Adipocyte (in vitro differentiated cells): ENCODE data around the gene FBLN5.

Experiments used
- DNase-seq: peaks from one replicate; pipeline ENCODE4 v3.0.0-alpha.2; 2015; ENCODE audit warnings: low read depth
- H3K27me3 ChIP-seq: replicated peaks from 2 replicates; pipeline ENCODE4 v1.7.0; 2013; ENCODE audit warnings: mild to moderate bottlenecking, low read length, moderate library complexity; ENCODE audit not compliant: control insufficient read depth, insufficient read depth
- H3K36me3 ChIP-seq: 2 replicates; pipeline ENCODE4 v1.7.0; 2013; ENCODE audit warnings: low read length, mild to moderate bottlenecking, moderate library complexity; ENCODE audit not compliant: control insufficient read depth, insufficient read depth, severe bottlenecking
- H3K4me1 ChIP-seq: 2 replicates; pipeline ENCODE4 v1.7.0; 2013; ENCODE audit warnings: mild to moderate bottlenecking, low read length, moderate library complexity; ENCODE audit not compliant: control insufficient read depth, insufficient read depth
- H3K4me3 ChIP-seq: 2 replicates; pipeline ENCODE4 v1.7.0; 2013; ENCODE audit warnings: mild to moderate bottlenecking, low read length, moderate library complexity
- H3K9ac ChIP-seq: 2 replicates; pipeline ENCODE4 v1.7.0; 2013; ENCODE audit warnings: mild to moderate bottlenecking, low read length, moderate library complexity
- H3K9me3 ChIP-seq: 2 replicates; pipeline ENCODE4 v1.7.0; 2013; ENCODE audit warnings: mild to moderate bottlenecking, low read length, moderate library complexity; ENCODE audit not compliant: control insufficient read depth

FBLN5 gene

GRCh38 chr14:91925001-91925726 lies 22.3 kb downstream of the FBLN5 start:
- peaks cover 24% of the 10 kb centered on the region for H3K36me3 ChIP-seq
- H3K27me3 ChIP-seq = no peaks in the 10 kb centered on the region
- no peak overlapping the region for H3K9ac ChIP-seq
- DNase-seq = no peak
- no peaks in the 10 kb centered on the region for H3K9me3 ChIP-seq
- H3K4me1 ChIP-seq = peaks cover 72% of the 10 kb centered on the region
- H3K4me3 ChIP-seq = no peak overlapping the region

- Histone ChIP-seq H3K27me3 (no peaks in the 10 kb centered on the region), H3K9me3 (no peaks in the 10 kb centered on the region), H3K9ac (no peak overlapping the region), H3K4me1 (peaks cover 79% of the 10 kb centered on the region), H3K36me3 (peaks cover 8% of the 10 kb centered on the region), H3K4me3 (no peak overlapping the region)
- no peak for DNase-seq
Observed at GRCh38 chr14:91920526-91920925, 27.0 kb downstream of the FBLN5 start.

GRCh38 chr14:91919814-91920213 lies 27.7 kb downstream of the FBLN5 start:
- Histone ChIP-seq H3K9ac (peak overlapping the region; percentile 58), H3K36me3 (peaks cover 8% of the 10 kb centered on the region), H3K27me3 (no peaks in the 10 kb centered on the region), H3K4me3 (peak overlapping the region; percentile 49), H3K9me3 (no peaks in the 10 kb centered on the region), H3K4me1 (peaks cover 72% of the 10 kb centered on the region)
- no peak for DNase-seq

- no peaks in the 10 kb centered on the region for H3K27me3 ChIP-seq
- DNase-seq = no peak
- no peak overlapping the region for H3K4me3 ChIP-seq
- peaks cover 64% of the 10 kb centered on the region for H3K4me1 ChIP-seq
- peak overlapping the region; percentile 10 for H3K9ac ChIP-seq
- H3K36me3 ChIP-seq = peaks cover 5% of the 10 kb centered on the region
- no peaks in the 10 kb centered on the region for H3K9me3 ChIP-seq
Observed at GRCh38 chr14:91918186-91918883, 29.2 kb downstream of the FBLN5 start.

GRCh38 chr14:91912035-91912434 lies 35.5 kb downstream of the FBLN5 start:
- H3K4me1 ChIP-seq = peaks cover 7% of the 10 kb centered on the region

GRCh38 chr14:91911474-91912032 lies 35.9 kb downstream of the FBLN5 start:
- Histone ChIP-seq H3K9me3 (no peaks in the 10 kb centered on the region), H3K4me1 (peaks cover 4% of the 10 kb centered on the region), H3K36me3 (peaks cover 23% of the 10 kb centered on the region), H3K4me3 (no peak overlapping the region), H3K9ac (peak overlapping the region; percentile 25), H3K27me3 (no peaks in the 10 kb centered on the region)
- DNase-seq = peak; percentile 48

More at GRCh38 chr14:91912035-91912434, 35.5 kb downstream of the FBLN5 start:
- no peaks in the 10 kb centered on the region for H3K9me3 ChIP-seq
- no peak overlapping the region for H3K4me3 ChIP-seq
- peaks cover 21% of the 10 kb centered on the region for H3K36me3 ChIP-seq
- DNase-seq = no peak
- H3K27me3 ChIP-seq = no peaks in the 10 kb centered on the region
- H3K9ac ChIP-seq = no peak overlapping the region

GRCh38 chr14:91910196-91910595 lies 37.3 kb downstream of the FBLN5 start:
- no peak for DNase-seq
- Histone ChIP-seq H3K27me3 (no peaks in the 10 kb centered on the region), H3K4me3 (no peak overlapping the region), H3K9me3 (no peaks in the 10 kb centered on the region), H3K9ac (no peak overlapping the region), H3K36me3 (peaks cover 23% of the 10 kb centered on the region), H3K4me1 (peaks cover 4% of the 10 kb centered on the region)

- Histone ChIP-seq H3K36me3 (peaks cover 12% of the 10 kb centered on the region), H3K4me3 (no peak overlapping the region), H3K9me3 (no peaks in the 10 kb centered on the region), H3K9ac (no peak overlapping the region), H3K4me1 (peaks cover 24% of the 10 kb centered on the region), H3K27me3 (no peaks in the 10 kb centered on the region)
- no peak for DNase-seq
Observed at GRCh38 chr14:91906374-91906773, 41.1 kb downstream of the FBLN5 start.

GRCh38 chr14:91904956-91905645 lies 42.4 kb downstream of the FBLN5 start:
- no peak for DNase-seq
- H3K9me3 ChIP-seq = no peaks in the 10 kb centered on the region

GRCh38 chr14:91904483-91904882 lies 43.0 kb downstream of the FBLN5 start:
- H3K4me3 ChIP-seq = no peak overlapping the region

More at GRCh38 chr14:91904956-91905645, 42.4 kb downstream of the FBLN5 start:
- Histone ChIP-seq H3K27me3 (no peaks in the 10 kb centered on the region), H3K9ac (no peak overlapping the region), H3K36me3 (peaks cover 12% of the 10 kb centered on the region), H3K4me1 (peaks cover 34% of the 10 kb centered on the region), H3K4me3 (no peak overlapping the region)

GRCh38 chr14:91903070-91903469 lies 44.4 kb downstream of the FBLN5 start:
- Histone ChIP-seq H3K27me3 (no peaks in the 10 kb centered on the region), H3K9ac (peak overlapping the region; percentile 9), H3K9me3 (no peaks in the 10 kb centered on the region), H3K4me3 (no peak overlapping the region), H3K36me3 (peaks cover 4% of the 10 kb centered on the region), H3K4me1 (peaks cover 52% of the 10 kb centered on the region)
- DNase-seq = no peak

More at GRCh38 chr14:91904483-91904882, 43.0 kb downstream of the FBLN5 start:
- DNase-seq = no peak
- Histone ChIP-seq H3K9ac (no peak overlapping the region), H3K9me3 (no peaks in the 10 kb centered on the region), H3K4me1 (peaks cover 40% of the 10 kb centered on the region), H3K27me3 (no peaks in the 10 kb centered on the region), H3K36me3 (peaks cover 9% of the 10 kb centered on the region)
